SK-N-SH treated with all-trans-retinoic acid at 6 μM for 48 hours (cell line): ENCODE results near the gene JMJD4.

Experiments used
- ATAC-seq: fragments of 200-7000 bp; cut with Tn5 transposase; 3 replicates; pipeline ENCODE4 v1.9.1; 2020; ENCODE audit warnings: mild to moderate bottlenecking, moderate library complexity
- ARNTL ChIP-seq: fragments of 450-650 bp; formaldehyde crosslinking; IDR thresholded peaks from 2 replicates; pipeline ENCODE4 v1.5.0; 2020; ENCODE audit warnings: low read depth, mild to moderate bottlenecking, moderate library complexity, borderline replicate concordance
- BACH2 ChIP-seq: fragments of 250-450 bp; sonication (Bioruptor Pico); IDR thresholded peaks from 2 replicates; pipeline ENCODE4 v1.9.0; 2021; ENCODE audit warnings: mild to moderate bottlenecking, borderline replicate concordance
- CSDC2 ChIP-seq: fragments of 250-450 bp; sonication (Bioruptor Pico); IDR thresholded peaks from 2 replicates; pipeline ENCODE4 v1.5.0; 2020; ENCODE audit warnings: mild to moderate bottlenecking, moderate library complexity
- CSRNP3 ChIP-seq: fragments of 250-450 bp; sonication (Bioruptor Pico); IDR thresholded peaks from 2 replicates; pipeline ENCODE4 v1.5.1; 2021; ENCODE audit warnings: mild to moderate bottlenecking, moderate library complexity
- ESRRG ChIP-seq: fragments of 250-450 bp; sonication (Bioruptor Pico); IDR thresholded peaks from 2 replicates; pipeline ENCODE4 v1.6.1; 2021; ENCODE audit warnings: mild to moderate bottlenecking
- GLIS3 ChIP-seq: fragments of 250-450 bp; sonication (Bioruptor Pico); IDR thresholded peaks from 2 replicates; pipeline ENCODE4 v1.5.0; 2020; ENCODE audit warnings: mild to moderate bottlenecking, moderate library complexity
- ISL1 ChIP-seq: fragments of 250-450 bp; sonication (Bioruptor Pico); IDR thresholded peaks from 2 replicates; pipeline ENCODE4 v2.1.2; 2022; ENCODE audit warnings: mild to moderate bottlenecking, moderate library complexity
- OSR1 ChIP-seq: fragments of 250-450 bp; sonication (Bioruptor Pico); IDR thresholded peaks from 2 replicates; pipeline ENCODE4 v1.8.0; 2022; ENCODE audit warnings: moderate library complexity, mild to moderate bottlenecking, inconsistent platforms
- PATZ1 ChIP-seq: fragments of 250-450 bp; sonication (Bioruptor Pico); IDR thresholded peaks from 2 replicates; pipeline ENCODE4 v1.8.0; 2020; ENCODE audit warnings: mild to moderate bottlenecking, moderate library complexity, borderline replicate concordance
- POU6F1 ChIP-seq: fragments of 250-450 bp; sonication (Bioruptor Pico); IDR thresholded peaks from 2 replicates; pipeline ENCODE4 v1.8.0; 2021; ENCODE audit warnings: low read depth, mild to moderate bottlenecking, moderate library complexity, borderline replicate concordance
- PPARA ChIP-seq: fragments of 250-450 bp; sonication (Bioruptor Pico); IDR thresholded peaks from 2 replicates; pipeline ENCODE4 v1.5.0; 2020; ENCODE audit warnings: mild to moderate bottlenecking, borderline replicate concordance
- RARB ChIP-seq: fragments of 250-450 bp; sonication (Bioruptor Pico); IDR thresholded peaks from 2 replicates; pipeline ENCODE4 v1.8.0; 2021; ENCODE audit warnings: mild to moderate bottlenecking, moderate library complexity
- SNAI2 ChIP-seq: fragments of 250-450 bp; sonication (Bioruptor Pico); IDR thresholded peaks from 2 replicates; pipeline ENCODE4 v1.5.0; 2020; ENCODE audit warnings: mild to moderate bottlenecking, moderate library complexity
- TCF4 ChIP-seq: fragments of 250-450 bp; sonication (Bioruptor Pico); IDR thresholded peaks from 2 replicates; pipeline ENCODE4 v1.8.0; 2021; ENCODE audit warnings: mild to moderate bottlenecking, moderate library complexity, borderline replicate concordance
- TOX ChIP-seq: fragments of 250-450 bp; sonication (Bioruptor Pico); IDR thresholded peaks from 2 replicates; pipeline ENCODE4 v1.8.0; 2021; ENCODE audit warnings: mild to moderate bottlenecking, moderate library complexity, borderline replicate concordance
- TSHZ2 ChIP-seq: fragments of 250-450 bp; sonication (Bioruptor Pico); IDR thresholded peaks from 2 replicates; pipeline ENCODE4 v1.5.0; 2020; ENCODE audit warnings: mild to moderate bottlenecking, moderate library complexity
- ZC3H10 ChIP-seq: fragments of 250-450 bp; sonication (Bioruptor Pico); IDR thresholded peaks from 2 replicates; pipeline ENCODE4 v1.5.1; 2021; ENCODE audit warnings: mild to moderate bottlenecking, moderate library complexity
- ZFP3 ChIP-seq: fragments of 250-450 bp; sonication (Bioruptor Pico); IDR thresholded peaks from 2 replicates; pipeline ENCODE4 v1.5.0; 2020; ENCODE audit warnings: mild to moderate bottlenecking, moderate library complexity
- ZFP30 ChIP-seq: fragments of 450-650 bp; formaldehyde crosslinking; IDR thresholded peaks from 2 replicates; pipeline ENCODE4 v1.5.0; 2022; ENCODE audit warnings: mild to moderate bottlenecking, moderate library complexity
- ZNF565 ChIP-seq: fragments of 450-650 bp; formaldehyde crosslinking; conservative IDR thresholded peaks from 2 replicates; pipeline ENCODE4 v1.5.0; 2020; ENCODE audit warnings: low read depth, mild to moderate bottlenecking, moderate library complexity
- ZNF70 ChIP-seq: fragments of 450-650 bp; formaldehyde crosslinking; IDR thresholded peaks from 2 replicates; pipeline ENCODE4 v1.5.0; 2020; ENCODE audit warnings: mild to moderate bottlenecking, moderate library complexity
- ZNF8 ChIP-seq: fragments of 450-650 bp; formaldehyde crosslinking; IDR thresholded peaks from 2 replicates; pipeline ENCODE4 v1.5.0; 2020; ENCODE audit warnings: mild to moderate bottlenecking, moderate library complexity

The JMJD4 gene

GRCh38 chr1:227725046-227725445, 10.1 kb downstream of the JMJD4 start:
- TF ChIP-seq POU6F1 (CRISPR knock-in tag), result no peak
- TF ChIP-seq ISL1, result no peak
- TF ChIP-seq PPARA, result no peak
- TF ChIP-seq SNAI2 (CRISPR knock-in tag), result no peak
- no peak for ATAC-seq

- ATAC-seq, result no peak
- no peak for TF ChIP-seq ZNF565
- no peak for TF ChIP-seq ZFP3 (CRISPR knock-in tag)
- TF ChIP-seq TCF4 (CRISPR knock-in tag), result no peak
- TF ChIP-seq ESRRG (CRISPR knock-in tag), result no peak
- TF ChIP-seq CSDC2 (CRISPR knock-in tag), result no peak
- no peak for TF ChIP-seq OSR1 (CRISPR knock-in tag)
- no peak for TF ChIP-seq RARB (CRISPR knock-in tag)
- no peak for TF ChIP-seq ZNF70 (CRISPR knock-in tag)
- no peak for TF ChIP-seq PATZ1 (CRISPR knock-in tag)
- no peak for TF ChIP-seq POU6F1 (CRISPR knock-in tag)
- no peak for TF ChIP-seq ZNF8
- no peak for TF ChIP-seq PPARA
- TF ChIP-seq ZC3H10 (CRISPR knock-in tag), result no peak
- no peak for TF ChIP-seq ZFP30 (CRISPR knock-in tag)
- no peak for TF ChIP-seq CSRNP3
Measured at GRCh38 chr1:227723474-227723873, 11.6 kb downstream of the JMJD4 start.

GRCh38 chr1:227718932-227719331, 16.2 kb downstream of the JMJD4 start:
- TF ChIP-seq ZC3H10 (CRISPR knock-in tag) (no peak), ARNTL (CRISPR knock-in tag) (no peak), ZNF565 (no peak), BACH2 (CRISPR knock-in tag) (no peak), TOX (CRISPR knock-in tag) (no peak), GLIS3 (CRISPR knock-in tag) (no peak), ZNF8 (no peak), ZFP30 (CRISPR knock-in tag) (no peak), ESRRG (CRISPR knock-in tag) (no peak), TCF4 (CRISPR knock-in tag) (no peak), CSDC2 (CRISPR knock-in tag) (no peak)
- TF ChIP-seq, all 23 proteins: peak for 0
- no peak for ATAC-seq

- no peak for ATAC-seq
- TF ChIP-seq ESRRG (CRISPR knock-in tag) (no peak), ZNF565 (no peak), TOX (CRISPR knock-in tag) (no peak), ZFP3 (CRISPR knock-in tag) (no peak), RARB (CRISPR knock-in tag) (no peak), PATZ1 (CRISPR knock-in tag) (no peak), ZNF8 (no peak), PPARA (no peak), ZNF70 (CRISPR knock-in tag) (no peak), TCF4 (CRISPR knock-in tag) (no peak), ISL1 (no peak), TSHZ2 (no peak), CSRNP3 (no peak), ARNTL (CRISPR knock-in tag) (no peak), BACH2 (CRISPR knock-in tag) (no peak), ZFP30 (CRISPR knock-in tag) (no peak)
Measured at GRCh38 chr1:227712648-227713047, 22.5 kb downstream of the JMJD4 start.
